Pancreas (tissue), 10 donors: ENCODE results near the gene KRTAP3-2. TPM values are rescaled to one million over a fixed set of nuclear protein-coding genes. Genes with fewer than 3 reads are reported as not detected.

ENCODE experiments used
- ATAC-seq, 4 donors: fragments of 200-7000 bp; cut with Tn5 transposase; one replicate each; pipeline versions ENCODE4 v1.8.0 to v1.9.1; 2020; ENCODE audit warnings: mild to moderate bottlenecking in 4 of 4, moderate library complexity in 4 of 4
- DNase-seq, 6 donors: peaks; one replicate each; pipeline ENCODE4 v3.0.0-alpha.2; 2020
- FAIRE-seq: peaks from 2 replicates; lab custom pipeline; 2012; peaks lifted over from hg19 to GRCh38; lab: Jason Lieb, UNC
- H3K27ac ChIP-seq, 4 donors: fragments of 200-600 bp; sonication (generic); 1 replicate in 3 of 4; 2 replicates in 1 of 4; pipeline versions ENCODE4 v1.5.0 to v1.8.0; 2020
- H3K27me3 ChIP-seq, 4 donors: fragments of 200-600 bp; one replicate each; pipeline ENCODE4 v1.8.0; 2021
- H3K36me3 ChIP-seq, 3 donors: fragments of 200-600 bp; sonication (generic) in 1 of 3; one replicate each; pipeline versions ENCODE4 v1.5.0 to v1.8.0; 2020 to 2021
- H3K4me1 ChIP-seq, 3 donors: fragments of 200-600 bp; one replicate each; pipeline ENCODE4 v1.8.0; 2021
- H3K4me3 ChIP-seq, 4 donors: fragments of 200-600 bp; sonication (generic) in 2 of 4; one replicate each; pipeline versions ENCODE4 v1.5.0 to v1.8.0; 2020 to 2021
- H3K9me3 ChIP-seq, 4 donors: fragments of 200-600 bp; one replicate each; pipeline ENCODE4 v1.8.0; 2021
- WGBS, 2 donors: extraction: QIAGEN DNeasy Blood & Tissue Kit; methylation state at CpG; one replicate each; pipeline ENCODE4 v1.1.7; 2013; 5-methylcytosine and 5-hydroxymethylcytosine counted together
- intact Hi-C, 3 donors: fragments of 100-400 bp; cut with DNase I; formaldehyde crosslinking; loops; one replicate each; pipeline versions ENCODE4 v1.11.1 to v1.14.2; 2022
- polyA plus RNA-seq, 2 donors: library from polyadenylated mRNA; stranded (reverse); fragments of 200-250 nt; gene quantifications; one replicate each; pipeline ENCODE4 v1.2.3, GENCODE V29; 2013
- total RNA-seq, 6 donors: library from RNA; stranded (reverse); fragmentation: NEBNext Ultra II Directional in 4 of 6; extraction: Animal tissue kit (Norgen Biotek cat#: 25700) in 4 of 6; gene quantifications; one replicate each; pipeline versions ENCODE4 v1.2.1 to v1.2.4, GENCODE V29; 2021 to 2023
- TF ChIP-seq, protein P1 (sequence below), 4 donors: fragments of 200-600 bp; sonication (generic) in 3 of 4; IDR thresholded peaks; one replicate each; pipeline versions ENCODE4 v1.5.0 to v1.8.0; 2021; ENCODE audit warnings: antibody characterized with exemption in 4 of 4
- donor health status: healthy with polysubstance abuse.
- donor health status: DM: no; HTN: no; CAD: no; lungs with moderate emphysema.
- donor health status: DM: no; HTN: no; CAD: no.
- donor health status: control.
- donor health status: control.
- donor health status: Bipolar disorder and iron deficiency.
- donor health status: DM: yes; HTN: yes; CAD: no.
- donor health status: DM: no; HTN: no; CAD: no.
- donor health status: DM: no; HTN: no; CAD: no.
- donor health status: DM: yes; HTN: yes; CAD: no.

The KRTAP3-2 gene
- total and polyA plus RNA-seq, 8 donors: not detected

DNA sequence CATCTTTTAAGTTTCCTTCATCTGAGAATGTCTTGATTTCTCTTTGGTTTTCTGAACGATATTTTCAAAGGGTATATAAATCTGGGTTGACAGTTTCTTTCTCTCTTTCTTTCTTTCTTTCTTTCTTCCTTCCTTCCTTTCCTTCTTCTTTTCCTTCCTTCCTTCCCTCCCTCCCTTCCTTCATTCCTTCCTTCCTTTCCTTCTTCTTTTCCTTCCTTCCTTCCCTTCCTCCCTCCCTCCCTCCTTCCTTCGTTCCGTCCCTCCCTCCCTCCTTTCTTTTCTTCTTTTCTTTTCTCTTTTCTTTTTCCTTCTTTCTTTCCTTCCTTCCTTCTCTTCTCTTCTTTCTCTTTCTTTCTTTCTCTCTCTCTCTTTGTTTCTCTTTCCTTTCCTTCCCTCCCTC is 25.3 kb downstream of the KRTAP3-2 start:
- WGBS, 2 donors: 73 to 87% methylated on average over 3 of the region's 3 CpGs
- Histone ChIP-seq H3K27me3 (peaks cover 0 to 4% (median 0%) of the 10 kb centered on the region in 4 donors), H3K27ac (no peak overlapping the region), H3K4me3 (no peak overlapping the region), H3K36me3 (no peaks in the 10 kb centered on the region), H3K9me3 (no peaks in the 10 kb centered on the region), H3K4me1 (peaks cover 0 to 9% (median 0%) of the 10 kb centered on the region in 3 donors)
- TF ChIP-seq, protein P1, sequence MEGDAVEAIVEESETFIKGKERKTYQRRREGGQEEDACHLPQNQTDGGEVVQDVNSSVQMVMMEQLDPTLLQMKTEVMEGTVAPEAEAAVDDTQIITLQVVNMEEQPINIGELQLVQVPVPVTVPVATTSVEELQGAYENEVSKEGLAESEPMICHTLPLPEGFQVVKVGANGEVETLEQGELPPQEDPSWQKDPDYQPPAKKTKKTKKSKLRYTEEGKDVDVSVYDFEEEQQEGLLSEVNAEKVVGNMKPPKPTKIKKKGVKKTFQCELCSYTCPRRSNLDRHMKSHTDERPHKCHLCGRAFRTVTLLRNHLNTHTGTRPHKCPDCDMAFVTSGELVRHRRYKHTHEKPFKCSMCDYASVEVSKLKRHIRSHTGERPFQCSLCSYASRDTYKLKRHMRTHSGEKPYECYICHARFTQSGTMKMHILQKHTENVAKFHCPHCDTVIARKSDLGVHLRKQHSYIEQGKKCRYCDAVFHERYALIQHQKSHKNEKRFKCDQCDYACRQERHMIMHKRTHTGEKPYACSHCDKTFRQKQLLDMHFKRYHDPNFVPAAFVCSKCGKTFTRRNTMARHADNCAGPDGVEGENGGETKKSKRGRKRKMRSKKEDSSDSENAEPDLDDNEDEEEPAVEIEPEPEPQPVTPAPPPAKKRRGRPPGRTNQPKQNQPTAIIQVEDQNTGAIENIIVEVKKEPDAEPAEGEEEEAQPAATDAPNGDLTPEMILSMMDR (IDR thresholded peaks at IDR 0.05): no peak
- no peak for FAIRE-seq
- ATAC-seq: no peak
- no peak for DNase-seq
- intact Hi-C loops: no loop called here

DNA sequence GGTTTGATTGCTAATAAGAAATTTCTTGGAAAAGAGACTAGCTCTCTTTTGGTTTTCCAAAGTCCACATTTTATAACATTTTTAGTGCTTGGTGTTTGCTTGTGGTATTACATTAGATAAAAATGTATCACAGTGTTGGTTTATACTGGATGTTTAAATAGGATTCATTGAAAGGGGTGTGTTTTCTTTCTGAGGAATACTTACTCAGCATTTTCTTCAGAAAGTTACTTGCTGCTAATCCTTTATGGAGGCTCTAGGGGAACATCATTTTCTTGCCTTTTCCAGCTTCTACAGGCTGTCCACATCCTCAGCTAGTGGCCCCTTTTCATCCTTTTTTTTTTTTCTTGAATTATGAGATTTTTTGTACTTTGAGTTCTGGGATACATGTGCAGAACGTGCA is 32.1 kb downstream of the KRTAP3-2 start:
- DNase-seq (no peak), FAIRE-seq (no peak), ATAC-seq (no peak)
- Histone ChIP-seq H3K27ac (no peak overlapping the region), H3K36me3 (no peaks in the 10 kb centered on the region), H3K4me1 (no peaks in the 10 kb centered on the region), H3K4me3 (no peak overlapping the region), H3K9me3 (no peaks in the 10 kb centered on the region), H3K27me3 (no peaks in the 10 kb centered on the region)
- TF ChIP-seq, protein P1 (IDR thresholded peaks at IDR 0.05): no peak
- intact Hi-C loops: no loop called here
- 49 to 71% methylated on average over 1 of the region's 1 CpG for WGBS, 2 donors

DNA sequence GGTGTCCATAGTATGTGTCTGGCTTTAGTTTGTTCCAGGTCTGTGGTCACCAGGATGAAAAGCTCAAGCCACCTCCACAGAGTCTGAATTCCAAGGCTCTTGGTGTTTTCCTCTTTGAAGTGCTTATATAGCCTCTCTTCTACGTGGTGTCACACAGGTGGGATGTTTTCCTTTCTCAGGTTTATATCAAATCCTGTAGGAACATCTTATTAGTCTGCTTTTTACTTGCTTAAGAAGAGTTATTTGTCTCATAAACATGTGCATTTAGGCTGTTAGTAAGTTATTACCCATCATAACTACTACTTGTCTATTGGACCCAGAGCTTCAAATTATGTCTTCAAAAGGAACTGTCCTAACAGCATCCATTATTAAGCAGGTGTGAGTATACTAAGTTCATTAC is 32.9 kb downstream of the KRTAP3-2 start, which contains the start of gene KRT39:
KRT39 (minus strand) TSS at position 101 of the 400 bp plus-strand sequence; CDS start at position 9, 92 bp downstream.
- no peaks in the 10 kb centered on the region for H3K27me3 ChIP-seq
- 38 to 47% methylated on average over 1 of the region's 1 CpG for WGBS, 2 donors
- FAIRE-seq: no peak

DNA sequence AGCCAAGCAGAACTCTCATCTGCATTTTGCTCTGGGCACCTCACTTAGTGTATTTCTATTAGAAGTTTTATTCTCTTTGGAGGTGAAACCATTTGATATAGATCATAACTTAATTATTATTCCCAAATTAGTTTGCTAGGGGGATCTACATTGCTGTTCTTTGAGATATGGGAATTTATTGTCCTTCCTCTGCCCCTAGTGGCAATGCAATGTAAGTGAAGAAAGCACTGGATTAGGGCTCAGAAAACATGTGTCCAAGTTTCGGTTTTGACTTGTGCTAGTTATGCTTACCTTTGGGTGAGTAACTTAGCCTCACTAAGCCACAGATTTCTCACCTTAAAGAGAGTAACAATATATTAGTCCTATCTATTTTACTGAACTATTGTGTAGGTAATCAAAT is 35.9 kb downstream of the KRTAP3-2 start:
- Histone ChIP-seq H3K27ac (no peak overlapping the region), H3K9me3 (no peaks in the 10 kb centered on the region), H3K4me3 (no peak overlapping the region), H3K36me3 (no peaks in the 10 kb centered on the region), H3K27me3 (no peaks in the 10 kb centered on the region), H3K4me1 (peaks cover 0 to 3% (median 0%) of the 10 kb centered on the region in 3 donors)
- FAIRE-seq (no peak), ATAC-seq (peak in 2 of 4 donors; percentile 62 to 69), DNase-seq (no peak)
- intact Hi-C loops: no loop called here
- WGBS, 2 donors: 20 to 42% methylated on average over 1 of the region's 1 CpG
- TF ChIP-seq, protein P1 (IDR thresholded peaks at IDR 0.05): peak; percentile 43 to 57 (median 48)

More for the DNA sequence above, 32.9 kb downstream of the KRTAP3-2 start, which contains the start of gene KRT39:
- Histone ChIP-seq H3K4me3 (no peak within 1 kb of the TSS), H3K9me3 (no peaks in the 10 kb centered on the region), H3K36me3 (no peaks in the 10 kb centered on the region), H3K27ac (no peak within 1 kb of the TSS), H3K4me1 (no peaks in the 10 kb centered on the region)
- intact Hi-C loops: no loop called here
- ATAC-seq: no peak
- TF ChIP-seq, protein P1 (IDR thresholded peaks at IDR 0.05): no peak
- no peak for DNase-seq

DNA sequence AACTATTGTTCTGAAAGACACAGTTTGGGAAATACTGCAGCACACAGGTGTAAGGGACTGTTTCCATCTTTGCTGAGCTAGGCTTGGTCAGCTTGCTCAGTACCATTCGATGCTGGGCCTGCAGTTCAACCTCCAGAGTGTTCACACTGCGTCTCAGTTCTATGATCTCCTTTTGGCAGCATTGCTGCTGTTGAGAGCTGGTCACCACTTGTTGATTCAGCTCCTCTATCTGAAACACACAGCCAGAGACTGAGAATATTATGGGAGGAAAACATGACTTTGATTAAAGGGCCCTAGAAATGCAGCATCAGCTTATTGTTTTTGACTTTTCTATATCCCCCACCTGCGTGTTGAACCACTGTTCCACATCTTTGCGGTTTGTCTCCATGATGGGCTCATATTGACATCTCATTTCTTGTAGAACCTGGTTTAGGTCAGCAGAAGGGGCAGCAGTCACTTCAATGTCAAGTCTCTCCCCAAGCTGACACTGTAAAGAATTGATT is 37.6 kb downstream of the KRTAP3-2 start:
- TF ChIP-seq, protein P1 (IDR thresholded peaks at IDR 0.05): no peak
- intact Hi-C loops: no loop called here
- Histone ChIP-seq H3K36me3 (no peaks in the 10 kb centered on the region), H3K4me3 (no peak overlapping the region), H3K27me3 (no peaks in the 10 kb centered on the region), H3K4me1 (peaks cover 0 to 11% (median 0%) of the 10 kb centered on the region in 3 donors), H3K9me3 (no peaks in the 10 kb centered on the region), H3K27ac (peak overlapping the region in 3 of 4 donors; percentile 25 to 46 (median 28))
- no peak for FAIRE-seq
- DNase-seq: no peak
- 62 to 77% methylated on average over 4 of the region's 4 CpGs for WGBS, 2 donors
- ATAC-seq: peak in 2 of 4 donors; percentile 11 to 25
